Measurements from ENCODE around the gene LMAN2. TPM values are rescaled to one million over a fixed set of nuclear protein-coding genes. Genes with fewer than 3 reads are reported as not detected.
"Not testable (repeated sequence)": the region's sequence is repeated elsewhere in the genome, so short reads cannot be mapped to it uniquely, and the experiment has no call there.

LMAN2 gene
- total RNA-seq, 1 donor from 2014 or later = 129 TPM

DNA sequence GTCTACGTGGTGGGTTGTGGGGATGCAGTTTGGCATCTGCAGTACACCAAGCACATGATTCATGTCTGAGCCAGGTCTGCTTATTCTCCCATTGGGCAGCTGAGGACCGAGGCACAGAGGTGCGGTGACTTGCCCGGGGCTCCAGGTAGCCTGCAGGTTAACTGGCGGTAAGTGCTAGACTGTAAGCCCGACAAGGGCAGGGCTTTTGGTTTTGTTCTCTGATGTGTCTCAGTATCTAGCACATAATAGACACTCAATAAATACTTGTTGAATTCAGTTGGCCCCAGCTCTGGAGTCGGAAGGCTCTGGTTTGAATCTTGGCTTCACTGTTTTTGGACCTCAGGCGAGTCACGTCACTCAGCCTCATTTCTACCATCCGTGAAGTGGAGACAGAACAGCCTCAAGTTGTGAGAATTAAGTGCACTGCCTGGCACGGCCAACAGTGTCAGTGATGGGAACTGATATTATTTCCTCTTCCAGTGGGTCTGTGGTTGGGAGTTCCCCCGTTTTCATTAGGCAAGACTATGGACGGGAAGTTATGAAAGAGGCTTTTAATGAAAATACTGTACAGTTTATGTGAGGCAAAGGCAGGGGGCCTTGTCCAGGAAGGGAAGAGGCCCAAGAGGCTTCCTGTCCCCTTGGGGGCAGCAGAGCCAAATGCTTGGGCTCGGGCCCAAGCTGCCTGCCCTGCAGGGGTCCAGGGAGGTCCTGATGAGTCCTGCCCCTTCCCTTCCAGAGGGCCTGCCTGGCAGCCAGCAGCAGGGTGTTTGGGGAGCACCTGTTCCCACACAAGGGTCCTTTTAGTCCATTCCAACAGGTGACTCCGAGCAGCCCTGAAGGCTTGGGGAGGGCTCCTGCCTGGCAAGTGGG lies 44.6 kb downstream of the LMAN2 start:
- DNase-seq (ENCODE audit: low spot score) = no peak

DNA sequence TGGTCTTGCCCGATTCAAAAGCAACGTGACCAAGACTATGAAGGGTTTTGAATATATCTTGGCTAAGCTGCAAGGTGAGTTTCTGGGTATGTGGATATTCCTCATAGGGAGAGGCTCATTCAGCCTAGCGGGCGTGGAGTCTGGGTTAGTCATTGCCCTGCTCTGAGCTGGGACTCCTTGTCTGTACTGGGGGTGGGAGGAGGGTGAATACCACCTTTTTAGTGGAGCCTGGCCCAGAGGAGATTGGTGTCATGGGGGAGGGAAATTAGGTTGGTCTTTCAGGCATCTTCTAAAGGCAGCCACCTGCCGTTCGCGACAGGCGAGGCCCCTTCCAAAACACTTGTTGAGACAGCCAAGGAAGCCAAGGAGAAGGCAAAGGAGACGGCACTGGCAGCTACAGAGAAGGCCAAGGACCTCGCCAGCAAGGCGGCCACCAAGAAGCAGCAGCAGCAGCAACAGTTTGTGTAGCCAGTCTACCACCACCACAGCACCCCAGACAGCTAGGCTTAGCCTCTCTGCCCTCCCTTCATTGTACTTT lies 45.3 kb downstream of the LMAN2 start:
- DNase-seq (ENCODE audit: low spot score) = not testable (repeated sequence)

DNA sequence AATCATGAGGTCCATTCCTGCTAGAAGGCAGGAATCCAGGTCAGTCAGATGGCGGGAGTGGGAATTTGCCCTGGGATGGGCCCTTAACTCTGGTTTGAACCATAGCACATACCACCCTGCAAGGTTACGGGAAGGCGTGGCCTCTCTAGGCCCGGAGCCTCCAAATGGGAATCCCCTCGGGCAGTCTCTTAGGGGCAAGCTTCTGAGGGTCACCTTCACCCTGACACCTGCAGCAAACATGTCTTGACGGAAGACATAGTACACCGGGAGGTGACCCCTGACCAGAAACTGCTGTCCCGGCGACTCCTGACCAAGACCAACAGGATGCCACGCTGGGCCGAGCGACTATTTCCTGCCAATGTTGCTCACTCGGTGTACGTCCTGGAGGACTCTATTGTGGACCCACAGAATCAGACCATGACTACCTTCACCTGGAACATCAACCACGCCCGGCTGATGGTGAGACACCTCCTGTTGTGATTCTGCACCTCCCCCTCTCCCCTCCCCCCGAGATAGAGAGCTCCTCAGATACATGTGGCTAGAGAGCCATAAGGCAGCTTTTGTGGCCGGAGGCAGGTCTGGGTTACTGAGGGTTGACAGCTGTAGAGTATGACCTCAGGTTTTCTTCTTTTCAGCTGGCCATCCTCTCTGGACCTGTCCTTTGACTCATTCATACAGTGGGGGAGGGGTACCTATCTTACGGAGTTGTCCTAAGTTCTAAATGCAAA lies 46.9 kb downstream of the LMAN2 start:
- no peak for DNase-seq (ENCODE audit: low spot score)

DNA sequence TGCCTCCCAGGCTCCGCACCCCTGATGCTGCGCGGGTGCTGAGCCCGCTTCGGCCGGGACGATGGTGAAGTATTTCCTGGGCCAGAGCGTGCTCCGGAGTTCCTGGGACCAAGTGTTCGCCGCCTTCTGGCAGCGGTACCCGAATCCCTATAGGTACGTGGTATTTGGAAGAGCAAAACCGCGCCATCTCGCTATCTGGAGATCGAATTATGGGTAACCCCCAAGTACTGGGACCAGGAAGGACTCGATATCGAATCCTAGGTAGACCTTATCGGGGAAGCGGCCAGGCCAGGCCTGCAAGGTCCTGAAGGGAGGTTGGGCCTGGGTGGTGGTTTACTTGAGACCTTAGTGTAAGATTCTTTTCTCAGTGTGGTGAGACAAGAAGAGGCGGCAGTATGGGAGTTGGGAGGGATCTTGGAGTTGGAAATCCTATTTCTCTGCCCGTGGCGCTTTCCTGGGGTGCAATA lies 47.5 kb downstream of the LMAN2 start:
- no peak for DNase-seq (ENCODE audit: low spot score)

DNA sequence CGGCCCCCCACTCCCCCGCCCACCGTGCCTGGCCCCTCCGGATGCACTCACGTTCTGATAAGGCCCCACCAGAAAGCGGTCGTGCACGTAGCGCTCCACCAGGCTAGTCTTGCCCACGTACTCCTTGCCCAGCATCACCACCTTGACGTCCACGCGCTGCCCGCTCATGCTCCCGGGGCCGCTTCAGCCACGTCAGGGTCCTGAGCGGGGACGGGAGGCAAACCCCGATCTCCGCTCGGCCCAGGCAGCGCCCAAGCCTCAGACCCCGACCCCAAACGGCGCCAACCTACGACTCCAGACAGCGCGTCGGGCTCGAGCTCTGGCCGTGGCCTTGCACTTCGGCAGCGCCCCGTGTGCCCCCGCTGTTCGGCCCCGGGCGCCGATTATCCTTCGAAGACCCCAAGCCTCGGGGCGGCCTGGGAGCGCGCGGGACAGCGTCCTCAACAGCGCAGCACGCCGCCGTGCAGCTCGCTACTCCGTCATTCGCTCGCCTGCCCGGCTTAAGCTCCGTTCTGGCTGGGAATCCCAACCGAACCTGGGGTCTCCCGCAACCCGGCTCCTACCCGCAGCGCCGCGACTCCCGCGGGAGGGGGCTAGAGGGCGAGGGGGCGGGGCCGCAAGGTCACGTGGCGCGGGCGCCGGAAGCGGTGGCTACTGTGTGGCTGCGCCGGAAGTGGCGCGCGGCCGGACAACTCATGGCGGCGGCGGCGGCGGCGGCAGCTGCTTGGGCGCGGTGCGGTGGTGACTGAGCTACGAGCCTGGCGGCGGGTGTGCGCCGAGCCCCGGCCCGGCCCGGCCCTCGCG lies 48.1 kb downstream of the LMAN2 start, which contains the start of the genes PRELID1 and RAB24:
PRELID1 (plus strand) TSS at position 679 of the 804 bp plus-strand sequence. CDS start 187 bp downstream, outside the sequence.
RAB24 (minus strand) TSS at position 599 of the 804 bp plus-strand sequence; CDS start at position 168, 431 bp downstream.
- DNase-seq (ENCODE audit: low spot score) = peak; percentile 88

DNA sequence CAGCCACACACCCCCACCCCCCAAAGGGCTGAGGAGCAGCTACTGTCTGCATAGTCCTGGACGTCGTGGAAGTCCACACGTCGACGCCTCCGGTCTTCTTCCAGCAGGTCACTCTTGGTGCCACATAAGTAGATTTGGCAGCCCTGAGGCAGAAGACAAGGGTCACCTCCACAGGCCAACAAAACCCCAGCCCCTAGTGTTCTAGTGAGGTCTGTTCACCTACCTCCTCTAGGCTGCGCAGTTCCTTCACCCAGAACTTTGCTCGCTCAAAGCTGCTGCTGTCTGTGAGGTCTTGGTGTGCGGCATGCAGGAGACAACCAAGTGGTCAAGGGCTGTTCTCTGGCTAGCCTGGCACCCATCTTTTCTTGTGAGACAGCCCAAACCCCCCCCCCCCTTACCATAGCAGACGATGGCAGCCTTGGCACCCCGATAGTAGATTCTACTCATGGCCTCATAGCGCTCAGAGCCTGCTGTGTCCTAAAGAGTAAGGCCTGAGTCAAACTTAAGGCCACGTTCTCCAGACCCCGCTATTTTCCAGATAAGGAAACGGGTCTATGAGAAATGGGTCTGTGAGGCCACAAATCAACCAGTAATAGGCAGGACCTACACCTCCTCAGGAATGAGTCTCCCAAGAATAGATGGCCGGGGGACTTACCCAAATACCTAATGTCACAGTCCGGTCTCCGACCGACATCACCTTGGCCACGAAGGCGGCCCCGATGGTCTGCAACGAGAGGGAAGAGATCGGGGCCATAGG lies 48.9 kb downstream of the LMAN2 start:
- no peak for DNase-seq (ENCODE audit: low spot score)

DNA sequence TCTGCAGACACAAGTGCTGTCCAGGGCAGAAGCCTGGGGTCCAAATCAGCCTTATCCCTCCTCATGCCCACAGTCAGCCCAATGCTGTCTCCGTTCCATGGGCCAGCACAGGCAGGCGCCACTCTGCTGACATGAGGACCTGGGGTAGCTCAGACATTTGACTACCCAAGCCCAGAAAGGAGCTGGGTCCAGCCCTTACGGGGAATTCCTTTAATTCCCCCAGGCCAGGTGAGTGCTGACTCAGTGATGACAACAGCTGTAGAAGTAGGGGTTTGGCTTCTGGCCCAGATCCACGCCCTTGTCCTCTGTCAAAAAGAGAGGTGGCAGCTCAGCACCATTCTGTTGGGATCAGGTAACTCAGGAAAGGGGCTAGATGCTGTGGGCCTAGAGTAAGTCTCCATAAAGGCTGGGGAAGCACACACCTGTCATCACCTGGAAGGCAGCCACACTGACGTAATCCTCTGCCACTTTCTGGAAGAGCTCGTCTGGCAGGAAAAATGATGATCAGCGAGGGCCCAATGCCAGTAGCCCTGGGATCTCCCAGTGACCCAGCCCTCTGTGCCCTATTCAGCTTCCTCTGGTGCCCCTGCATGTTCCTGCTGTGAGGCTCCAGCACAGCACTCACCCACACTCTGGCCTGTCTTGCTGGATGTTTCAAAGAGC lies 49.8 kb downstream of the LMAN2 start:
- DNase-seq (ENCODE audit: low spot score) = peak; percentile 80

DNA sequence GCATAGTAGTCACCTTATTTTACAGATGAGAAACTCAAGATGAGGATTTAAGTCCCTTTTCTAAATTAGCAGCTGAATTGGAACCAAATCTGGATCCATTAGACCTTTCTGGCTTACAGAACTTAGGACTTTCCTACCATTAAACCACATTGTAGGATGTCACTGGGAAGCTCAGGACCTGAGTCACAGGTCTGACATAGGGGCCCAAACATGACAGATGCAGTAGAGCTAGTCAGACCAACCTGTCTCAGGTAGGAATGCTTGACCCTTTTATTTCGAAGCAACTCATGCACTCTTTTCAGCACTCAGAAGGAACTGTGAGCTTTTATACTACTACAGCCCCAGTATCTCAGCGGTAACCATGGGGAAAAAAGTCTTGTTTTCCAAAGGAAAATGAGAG lies 50.5 kb downstream of the LMAN2 start:
- DNase-seq (ENCODE audit: low spot score) = no peak

DNA sequence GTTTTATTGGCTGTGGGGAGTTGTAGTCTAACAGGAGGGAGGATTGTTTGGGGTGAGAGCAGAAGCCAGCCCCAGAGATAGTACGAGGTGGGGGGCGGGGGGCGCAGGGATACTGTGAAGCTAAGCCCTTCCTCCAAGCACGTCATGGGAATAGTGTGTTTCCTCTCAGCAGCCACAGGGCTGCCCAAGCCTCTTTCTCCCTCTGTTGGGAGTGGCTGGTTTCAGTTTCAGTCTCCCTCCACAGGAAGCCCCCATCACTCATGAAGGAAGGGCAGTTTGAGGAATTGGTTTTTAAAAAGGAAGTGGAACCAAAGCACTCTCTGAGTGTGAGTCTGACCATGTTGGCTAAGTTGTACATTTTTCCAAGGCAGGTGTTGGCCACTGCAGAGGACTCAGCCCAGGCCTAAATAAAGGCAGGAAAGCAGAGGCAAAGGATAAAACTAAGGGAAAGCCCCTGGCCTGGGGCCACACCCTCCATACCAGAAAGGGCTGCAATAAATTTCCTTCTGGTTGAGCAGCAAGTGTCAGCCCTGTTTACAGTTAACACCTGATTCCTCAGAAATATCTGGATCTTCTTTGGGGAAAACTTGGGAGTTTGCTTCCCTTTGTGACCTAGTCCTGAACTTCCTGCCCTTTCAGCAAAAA lies 51.1 kb downstream of the LMAN2 start:
- no peak for DNase-seq (ENCODE audit: low spot score)

DNA sequence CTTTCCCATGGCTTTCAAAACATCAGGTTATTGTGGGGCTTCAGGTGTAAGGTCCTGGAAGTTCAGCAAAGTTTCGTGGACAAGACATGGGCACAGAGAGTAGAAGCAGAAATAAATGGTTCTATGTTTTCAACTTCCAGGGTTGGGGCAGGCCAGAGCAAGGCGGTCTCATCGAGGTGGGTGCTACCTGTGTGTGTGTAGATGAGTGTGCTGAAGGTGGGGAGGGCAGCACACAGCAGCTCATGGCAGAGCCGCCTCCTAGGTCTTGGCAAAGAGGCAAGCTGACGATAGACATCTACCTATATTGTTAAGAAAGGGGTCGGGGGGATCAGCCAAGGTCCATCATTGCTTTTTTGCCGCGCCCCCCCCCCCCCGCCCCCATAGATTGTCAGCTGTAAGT lies 51.8 kb downstream of the LMAN2 start:
- DNase-seq (ENCODE audit: low spot score) = no peak

DNA sequence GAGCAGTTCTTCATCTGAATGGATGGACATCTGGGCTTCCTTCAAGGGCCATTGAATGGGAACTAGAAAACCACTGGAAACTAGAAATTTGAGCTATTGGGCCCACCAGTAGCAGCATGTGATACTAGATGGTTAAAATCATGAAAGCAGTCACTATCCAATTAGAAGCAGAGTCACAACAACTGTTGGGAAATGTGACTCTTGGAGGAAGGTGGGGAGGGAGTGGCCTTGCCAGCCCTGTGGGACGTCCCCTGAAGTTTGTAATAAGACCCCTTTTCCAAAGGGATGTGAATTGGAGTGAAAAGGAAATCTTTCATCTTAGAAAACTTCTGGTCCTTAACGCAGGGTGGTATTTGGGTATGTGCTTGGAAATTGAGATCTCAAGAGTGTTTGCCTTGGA lies 53.5 kb downstream of the LMAN2 start:
- no peak for DNase-seq (ENCODE audit: low spot score)

DNA sequence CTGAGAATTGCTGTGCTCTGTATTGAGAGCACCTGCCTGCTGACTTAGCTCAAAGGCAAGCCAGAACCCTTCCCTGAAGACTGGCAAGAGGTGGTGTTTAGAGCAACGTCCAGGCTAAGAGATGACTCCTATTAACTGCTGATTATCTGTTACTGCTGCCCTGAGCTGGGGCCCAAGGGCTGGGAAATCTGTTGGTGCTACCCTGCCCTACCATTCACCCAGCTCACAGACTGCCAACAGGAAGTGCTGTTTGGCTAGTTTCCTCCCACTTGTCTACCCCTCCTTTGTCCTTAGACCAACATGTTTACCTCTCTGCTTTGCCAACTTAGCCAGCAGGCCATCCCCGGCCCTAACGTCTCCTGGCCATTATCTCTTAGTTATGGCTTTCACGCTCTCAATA lies 54.9 kb downstream of the LMAN2 start:
- no peak for DNase-seq (ENCODE audit: low spot score)

DNA sequence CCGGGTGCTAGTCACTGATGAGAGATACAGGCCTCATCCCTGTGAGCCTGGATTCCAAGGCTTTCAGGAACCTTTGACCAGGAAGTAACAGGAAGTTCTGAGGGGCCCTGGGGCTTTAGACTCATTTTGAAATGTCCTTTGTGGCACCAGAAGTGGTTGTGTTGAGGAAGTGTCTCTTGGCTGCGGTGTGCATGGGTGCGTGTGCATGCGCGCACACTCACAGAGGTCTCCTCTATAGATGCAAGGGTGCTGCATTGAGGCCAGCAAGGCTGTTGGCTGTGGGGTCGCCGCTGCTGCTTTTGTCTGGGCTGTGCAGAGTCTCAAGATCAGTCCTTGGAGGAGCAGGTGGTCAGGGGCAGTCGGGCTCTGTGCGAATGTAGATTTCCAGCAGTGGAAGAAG lies 55.5 kb downstream of the LMAN2 start:
- no peak for DNase-seq (ENCODE audit: low spot score)

DNA sequence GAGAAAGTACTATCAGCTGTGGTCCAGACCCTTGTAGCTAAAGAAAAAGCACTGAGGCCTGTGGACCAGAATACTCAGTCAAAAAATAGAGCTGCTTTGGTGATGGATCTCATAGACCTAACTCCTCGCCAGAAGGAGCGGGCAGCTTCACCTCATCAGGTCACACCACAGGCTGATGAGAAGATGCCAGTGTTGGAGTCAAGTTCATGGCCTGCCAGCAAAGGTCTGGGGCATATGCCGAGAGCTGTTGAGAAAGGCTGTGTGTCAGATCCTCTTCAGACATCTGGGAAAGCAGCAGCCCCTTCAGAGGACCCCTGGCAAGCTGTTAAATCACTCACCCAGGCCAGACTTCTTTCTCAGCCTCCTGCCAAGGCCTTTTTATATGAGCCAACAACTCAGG lies 56.8 kb downstream of the LMAN2 start:
- DNase-seq (ENCODE audit: low spot score) = no peak

DNA sequence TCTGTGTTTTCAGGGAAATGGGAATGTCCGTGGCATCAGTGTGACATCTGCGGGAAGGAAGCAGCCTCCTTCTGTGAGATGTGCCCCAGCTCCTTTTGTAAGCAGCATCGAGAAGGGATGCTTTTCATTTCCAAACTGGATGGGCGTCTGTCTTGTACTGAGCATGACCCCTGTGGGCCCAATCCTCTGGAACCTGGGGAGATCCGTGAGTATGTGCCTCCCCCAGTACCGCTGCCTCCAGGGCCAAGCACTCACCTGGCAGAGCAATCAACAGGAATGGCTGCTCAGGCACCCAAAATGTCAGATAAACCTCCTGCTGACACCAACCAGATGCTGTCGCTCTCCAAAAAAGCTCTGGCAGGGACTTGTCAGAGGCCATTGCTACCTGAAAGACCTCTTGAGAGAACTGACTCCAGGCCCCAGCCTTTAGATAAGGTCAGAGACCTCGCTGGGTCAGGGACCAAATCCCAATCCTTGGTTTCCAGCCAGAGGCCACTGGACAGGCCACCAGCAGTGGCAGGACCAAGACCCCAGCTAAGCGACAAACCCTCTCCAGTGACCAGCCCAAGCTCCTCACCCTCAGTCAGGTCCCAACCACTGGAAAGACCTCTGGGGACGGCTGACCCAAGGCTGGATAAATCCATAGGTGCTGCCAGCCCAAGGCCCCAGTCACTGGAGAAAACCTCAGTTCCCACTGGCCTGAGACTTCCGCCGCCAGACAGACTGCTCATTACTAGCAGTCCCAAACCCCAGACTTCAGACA lies 57.5 kb downstream of the LMAN2 start:
- DNase-seq (ENCODE audit: low spot score) = no peak

DNA sequence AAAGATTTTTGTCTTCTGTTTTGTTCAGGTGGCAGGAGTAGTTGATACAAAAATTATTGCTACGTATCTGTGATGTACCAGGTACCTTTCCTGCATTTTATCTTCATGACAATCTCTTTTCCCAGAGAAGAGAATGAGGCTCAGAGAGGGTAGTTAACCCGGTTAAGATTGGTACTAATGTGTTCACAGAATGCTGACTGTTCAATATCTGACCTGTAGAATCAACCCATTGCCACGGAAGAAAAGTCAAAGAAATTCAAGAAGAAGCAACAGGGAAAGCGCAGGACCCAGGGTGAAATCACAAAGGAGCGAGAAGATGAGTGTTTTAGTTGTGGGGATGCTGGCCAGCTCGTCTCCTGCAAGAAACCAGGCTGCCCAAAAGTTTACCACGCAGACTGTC lies 59.7 kb downstream of the LMAN2 start:
- no peak for DNase-seq (ENCODE audit: low spot score)

DNA sequence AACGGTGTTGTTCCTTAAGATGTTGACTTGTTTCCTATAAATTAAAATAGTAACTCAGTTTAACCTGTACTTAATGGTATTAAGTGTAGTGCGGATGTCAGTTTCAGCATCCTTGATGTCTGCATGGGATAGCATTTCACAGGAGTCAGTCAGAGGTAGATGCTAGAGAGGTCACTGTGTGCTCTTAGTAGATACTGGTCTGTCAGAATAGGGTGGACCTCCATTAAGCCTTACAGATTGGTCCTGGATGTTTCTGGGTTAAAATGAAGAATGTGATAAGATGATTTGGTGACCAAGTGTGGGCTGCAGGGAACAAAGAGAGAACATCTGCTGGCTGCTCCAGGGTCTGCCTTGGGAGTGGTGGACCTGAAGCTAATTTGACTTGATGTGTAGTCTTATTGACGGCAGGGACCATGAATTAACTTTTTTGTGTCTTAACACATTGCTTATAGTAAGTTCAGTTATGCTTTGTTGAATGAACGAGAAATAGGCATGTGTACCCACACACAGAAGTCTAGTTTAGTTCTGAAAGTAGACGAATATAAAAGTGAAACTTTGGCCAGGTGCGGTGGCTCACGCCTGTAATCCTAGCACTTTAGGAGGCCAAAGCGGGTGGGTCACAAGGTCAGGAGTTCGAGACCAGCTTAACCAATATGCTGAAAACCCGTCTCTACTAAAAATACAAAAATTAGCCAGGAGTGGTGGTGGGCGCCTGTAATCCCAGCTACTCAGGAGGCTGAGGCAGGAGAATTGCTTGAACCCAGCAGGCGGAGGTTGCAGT lies 60.5 kb downstream of the LMAN2 start:
- no peak for DNase-seq (ENCODE audit: low spot score)

DNA sequence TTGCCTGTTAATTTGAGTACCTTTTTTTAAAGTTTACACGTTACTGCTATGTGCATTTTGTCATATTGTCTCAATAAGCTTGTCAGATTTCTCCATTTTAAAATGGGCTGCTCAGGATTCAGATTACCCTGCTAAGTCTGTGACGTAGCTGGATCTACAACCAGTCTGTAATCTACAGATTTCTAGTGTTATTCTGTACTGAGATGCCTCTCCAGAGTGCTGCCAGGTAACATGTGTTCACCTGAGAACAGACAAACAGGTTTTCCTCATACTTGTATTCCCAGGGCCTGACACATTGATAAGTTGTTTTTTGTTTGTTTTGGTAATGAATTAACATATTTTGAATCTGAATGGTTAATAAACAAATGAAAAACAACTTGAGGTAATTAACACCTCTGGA lies 63.3 kb downstream of the LMAN2 start:
- DNase-seq (ENCODE audit: low spot score) = no peak
